Effector memory CD4-positive, alpha-beta T cell (primary cell): Measurements from ENCODE around the gene MYO10.

Source experiments
- DNase-seq, 3 donors: peaks; one replicate each; pipeline ENCODE4 v3.0.0-alpha.2; 2020
- H3K27ac ChIP-seq: 2 replicates; pipeline ENCODE4 v1.7.0; 2013; ENCODE audit warnings: mild to moderate bottlenecking, low read length, moderate library complexity; ENCODE audit not compliant: insufficient read depth, poor library complexity, severe bottlenecking
- H3K27me3 ChIP-seq: replicated peaks from 2 replicates; pipeline ENCODE4 v1.7.0; 2013; ENCODE audit warnings: mild to moderate bottlenecking, low read length; ENCODE audit not compliant: insufficient read depth, control insufficient read depth, poor library complexity, severe bottlenecking
- H3K36me3 ChIP-seq: 2 replicates; pipeline ENCODE4 v1.7.0; 2013; ENCODE audit warnings: mild to moderate bottlenecking, low read length, moderate library complexity; ENCODE audit not compliant: control insufficient read depth, insufficient read depth
- H3K4me1 ChIP-seq: 2 replicates; pipeline ENCODE4 v1.7.0; 2013; ENCODE audit warnings: low read length, mild to moderate bottlenecking; ENCODE audit not compliant: control insufficient read depth, insufficient read depth, poor library complexity, severe bottlenecking
- H3K4me3 ChIP-seq: 2 replicates; pipeline ENCODE4 v1.7.0; 2013; ENCODE audit warnings: low read length, low read depth, mild to moderate bottlenecking; ENCODE audit not compliant: insufficient read depth, poor library complexity, severe bottlenecking
- H3K9me3 ChIP-seq: 2 replicates; pipeline ENCODE4 v1.7.0; 2013; ENCODE audit warnings: mild to moderate bottlenecking, low read length, moderate library complexity; ENCODE audit not compliant: control insufficient read depth

Gene MYO10

GRCh38 chr5:16855898-16856297 lies 80.2 kb downstream of the MYO10 start:
- Histone ChIP-seq H3K36me3 (no peaks in the 10 kb centered on the region), H3K4me1 (no peaks in the 10 kb centered on the region), H3K9me3 (no peaks in the 10 kb centered on the region), H3K27me3 (no peaks in the 10 kb centered on the region), H3K4me3 (no peak overlapping the region), H3K27ac (no peak overlapping the region)
- no peak for DNase-seq

- DNase-seq: no peak
- Histone ChIP-seq H3K9me3 (no peaks in the 10 kb centered on the region), H3K4me1 (no peaks in the 10 kb centered on the region), H3K36me3 (no peaks in the 10 kb centered on the region), H3K4me3 (no peak overlapping the region), H3K27me3 (no peaks in the 10 kb centered on the region), H3K27ac (no peak overlapping the region)
Measured at GRCh38 chr5:16855485-16855884, 80.6 kb downstream of the MYO10 start.

- no peak overlapping the region for H3K4me3 ChIP-seq
- no peak overlapping the region for H3K27ac ChIP-seq
- H3K4me1 ChIP-seq: no peaks in the 10 kb centered on the region
- no peaks in the 10 kb centered on the region for H3K27me3 ChIP-seq
- no peaks in the 10 kb centered on the region for H3K36me3 ChIP-seq
- H3K9me3 ChIP-seq: no peaks in the 10 kb centered on the region
- DNase-seq: no peak
Measured at GRCh38 chr5:16854351-16854750, 81.7 kb downstream of the MYO10 start.

GRCh38 chr5:16853518-16853917 lies 82.6 kb downstream of the MYO10 start:
- Histone ChIP-seq H3K36me3 (no peaks in the 10 kb centered on the region), H3K4me3 (no peak overlapping the region), H3K27me3 (no peaks in the 10 kb centered on the region), H3K27ac (no peak overlapping the region), H3K9me3 (no peaks in the 10 kb centered on the region), H3K4me1 (no peaks in the 10 kb centered on the region)
- DNase-seq: no peak

GRCh38 chr5:16852251-16853005 lies 83.7 kb downstream of the MYO10 start:
- no peaks in the 10 kb centered on the region for H3K4me1 ChIP-seq
- no peak for DNase-seq
- no peaks in the 10 kb centered on the region for H3K9me3 ChIP-seq

GRCh38 chr5:16849775-16850174 lies 86.3 kb downstream of the MYO10 start:
- no peaks in the 10 kb centered on the region for H3K9me3 ChIP-seq
- no peak overlapping the region for H3K4me3 ChIP-seq
- H3K27ac ChIP-seq: no peak overlapping the region
- no peaks in the 10 kb centered on the region for H3K4me1 ChIP-seq
- H3K27me3 ChIP-seq: no peaks in the 10 kb centered on the region
- no peak for DNase-seq
- H3K36me3 ChIP-seq: no peaks in the 10 kb centered on the region

More at GRCh38 chr5:16852251-16853005, 83.7 kb downstream of the MYO10 start:
- Histone ChIP-seq H3K27ac (no peak overlapping the region), H3K36me3 (no peaks in the 10 kb centered on the region), H3K4me3 (no peak overlapping the region), H3K27me3 (no peaks in the 10 kb centered on the region)

DNA sequence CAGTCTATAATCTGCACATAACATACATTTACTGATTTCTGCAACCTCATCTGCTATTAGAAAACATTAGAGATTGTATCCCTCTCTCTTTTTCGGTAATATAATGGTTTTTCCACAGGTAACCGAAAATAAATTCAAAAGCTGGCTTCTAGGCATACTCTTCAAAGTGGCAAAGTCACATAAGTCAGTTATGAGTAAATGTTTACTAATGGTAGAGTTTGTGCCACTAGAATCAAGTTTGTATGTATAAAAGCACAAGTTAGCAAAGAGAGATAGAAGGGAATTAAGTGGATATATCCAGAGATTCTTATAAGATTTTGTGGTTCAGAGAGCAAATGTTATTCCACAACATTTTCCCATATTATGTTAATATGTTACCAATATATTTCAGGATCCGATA lies 86.9 kb downstream of the MYO10 start:
- Histone ChIP-seq H3K27ac (no peak overlapping the region), H3K9me3 (no peaks in the 10 kb centered on the region), H3K4me1 (no peaks in the 10 kb centered on the region), H3K4me3 (no peak overlapping the region), H3K36me3 (no peaks in the 10 kb centered on the region), H3K27me3 (no peaks in the 10 kb centered on the region)
- no peak for DNase-seq

- Histone ChIP-seq H3K27me3 (no peaks in the 10 kb centered on the region), H3K4me1 (no peaks in the 10 kb centered on the region), H3K27ac (no peak overlapping the region), H3K4me3 (no peak overlapping the region), H3K36me3 (no peaks in the 10 kb centered on the region), H3K9me3 (no peaks in the 10 kb centered on the region)
- DNase-seq: no peak
Measured at GRCh38 chr5:16844952-16845351, 91.1 kb downstream of the MYO10 start.

DNA sequence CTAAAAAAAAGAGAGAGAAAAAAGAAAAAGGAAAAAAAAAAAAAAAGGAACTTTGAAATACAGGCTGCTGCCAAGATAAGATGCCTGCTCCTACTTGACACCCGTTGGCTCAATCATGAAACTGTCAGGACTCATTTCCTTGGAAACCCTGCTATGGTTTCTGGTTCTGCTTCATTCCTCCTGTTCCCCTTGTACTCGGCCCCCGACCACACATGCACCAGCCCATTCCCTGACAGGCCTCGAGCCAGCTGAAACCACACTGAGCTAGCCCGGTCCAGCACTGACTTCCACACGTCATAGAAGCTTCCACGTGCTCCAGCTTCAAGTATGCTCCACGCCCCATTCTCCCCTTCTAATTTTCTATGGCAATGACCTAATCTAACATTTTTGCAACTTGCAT lies 93.2 kb downstream of the MYO10 start:
- H3K27ac ChIP-seq: no peak overlapping the region
- H3K27me3 ChIP-seq: no peaks in the 10 kb centered on the region
- H3K36me3 ChIP-seq: no peaks in the 10 kb centered on the region
- H3K4me1 ChIP-seq: no peaks in the 10 kb centered on the region
- no peaks in the 10 kb centered on the region for H3K9me3 ChIP-seq
- H3K4me3 ChIP-seq: no peak overlapping the region
- no peak for DNase-seq

GRCh38 chr5:16841416-16841815 lies 94.7 kb downstream of the MYO10 start:
- Histone ChIP-seq H3K27me3 (no peaks in the 10 kb centered on the region), H3K4me3 (no peak overlapping the region), H3K36me3 (no peaks in the 10 kb centered on the region), H3K9me3 (no peaks in the 10 kb centered on the region), H3K4me1 (no peaks in the 10 kb centered on the region), H3K27ac (no peak overlapping the region)
- DNase-seq: no peak
